ENCODE measurements around the gene TXNDC16. TPM values are rescaled to one million over a fixed set of nuclear protein-coding genes. Genes with fewer than 3 reads are reported as not detected.

The TXNDC16 gene
- total and polyA plus RNA-seq, 9 of the 15 experiments (the other 6 are each of a cell fraction or from before 2014, with no cell fraction given) = 1.8 to 6.2 (median 4.9) TPM

- Histone ChIP-seq H3K4me1 (replicated peaks in 1 of 2; ENCODE audit: control insufficient read depth in 2 of 2, insufficient read depth in 2 of 2, low read length in 2 of 2) (no peaks in the 10 kb centered on the region), H3K9me1 (ENCODE audit: control insufficient read depth, insufficient read depth, low read length) (no peaks in the 10 kb centered on the region), H3K27me3 (ENCODE audit: control insufficient read depth in 2 of 2, insufficient read depth in 2 of 2, low read length in 2 of 2) (no peaks in the 10 kb centered on the region), H2AFZ (ENCODE audit: low read depth, low read length) (no peak overlapping the region), H3K27ac (ENCODE audit: extremely low read depth, low read depth, low read length) (no peak overlapping the region), H3K9ac (ENCODE audit: insufficient read depth in 1 of 2, low read depth in 2 of 2, low read length in 2 of 2) (no peak overlapping the region), H3K36me3 (ENCODE audit: control insufficient read depth, insufficient read depth, low read length) (no peaks in the 10 kb centered on the region; the same call in 2 of the 3 replicates), H4K20me1 (replicated peaks; ENCODE audit: control insufficient read depth, insufficient read depth, low read length) (no peaks in the 10 kb centered on the region), H3K4me3 (no peak overlapping the region), H3K4me2 (ENCODE audit: insufficient read depth, low read length) (no peak overlapping the region), H3K9me3 (replicated peaks; ENCODE audit: control insufficient read depth, insufficient read depth, low read depth, low read length) (no peaks in the 10 kb centered on the region), H3K79me2 (ENCODE audit: control insufficient read depth, insufficient read depth, low read length) (no peaks in the 10 kb centered on the region)
- no peak for ATAC-seq
- DNase-seq (ENCODE audit: extremely low read depth in 1 of 4, low spot score in 3 of 4) = no peak
- POLR2A ChIA-PET = interaction anchor here (0.6 kb wide), 1 partner anchor 769 kb away, joined by 3 read pairs; no protein-coding TSS in a partner anchor
- intact Hi-C loops (cut with micrococcal nuclease) = no loop called here
- 73% methylated on average over 3 of the region's 3 CpGs for WGBS (ENCODE audit: insufficient coverage, low coverage, missing lambda C conversion rate)
- CTCF ChIA-PET (ENCODE audit: low intra/inter-chr PET ratio) = no interaction called here
- TF ChIP-seq MAFF (IDR thresholded peaks at IDR 0.05; ENCODE audit: low read length) = no peak
- no peak for TF ChIP-seq HMG20B (CRISPR knock-in tag; IDR thresholded peaks at IDR 0.05)
- no peak for TF ChIP-seq U2AF1 (optimal IDR thresholded peaks at IDR 0.05; ENCODE audit: low read depth, low read length)
- no peak for TF ChIP-seq ZSCAN29 (IDR thresholded peaks at IDR 0.05)
- no peak for TF ChIP-seq USF2 (CRISPR knock-in tag; IDR thresholded peaks at IDR 0.05)
- no peak for TF ChIP-seq ZNF644 (tag; IDR thresholded peaks at IDR 0.05; ENCODE audit: low read depth)
- TF ChIP-seq KDM2B (CRISPR knock-in tag; IDR thresholded peaks at IDR 0.05) = no peak
- TF ChIP-seq MCM3 (IDR thresholded peaks at IDR 0.05) = no peak
- in situ Hi-C loops (cut with MboI) = no loop called here
- BruUV-seq (replicated peaks) = no TSS peak
- FAIRE-seq = no peak
Observed at GRCh38 chr14:52447236-52447635, 105.1 kb downstream of the TXNDC16 start.

Data from K562 (cell line).